CD8-positive, alpha-beta memory T cell (primary cell): ENCODE results near the gene IZUMO4. TPM values are rescaled to one million over a fixed set of nuclear protein-coding genes. Genes with fewer than 3 reads are reported as not detected.

Source experiments
- CTCF ChIA-PET: fragments of 350-600 bp; sonication (Branson Sonifier 250); formaldehyde crosslinking; loops from one replicate; lab custom pipeline; 2021; ENCODE audit warnings: antibody characterized with exemption; lab: Charles Lee
- POLR2A ChIA-PET: fragments of 350-600 bp; sonication (Branson Sonifier 250); formaldehyde crosslinking; loops from one replicate; lab custom pipeline; 2021; ENCODE audit warnings: antibody characterized with exemption; lab: Charles Lee
- DNase-seq, 5 donors: peaks; one replicate each; pipeline versions ENCODE4 v3.0.0 to v3.0.0-alpha.2; 2020 to 2022; ENCODE audit warnings: mixed read lengths in 1 of 5
- H3K27ac ChIP-seq: one replicate; pipeline ENCODE4 v1.7.0; 2013; ENCODE audit warnings: low read depth, mild to moderate bottlenecking, low read length, moderate library complexity
- H3K27me3 ChIP-seq: 2 replicates; pipeline ENCODE4 v1.7.0; 2013; ENCODE audit warnings: low read length, mild to moderate bottlenecking; ENCODE audit not compliant: insufficient read depth, poor library complexity, severe bottlenecking
- H3K36me3 ChIP-seq: 2 replicates; pipeline ENCODE4 v1.7.0; 2013; ENCODE audit warnings: mild to moderate bottlenecking, low read length, moderate library complexity; ENCODE audit not compliant: insufficient read depth
- H3K4me1 ChIP-seq: 2 replicates; pipeline ENCODE4 v1.7.0; 2013; ENCODE audit warnings: mild to moderate bottlenecking, low read length, moderate library complexity; ENCODE audit not compliant: insufficient read depth
- H3K4me3 ChIP-seq: 2 replicates; pipeline ENCODE4 v1.7.0; 2013; ENCODE audit warnings: mild to moderate bottlenecking, low read length
- H3K9me3 ChIP-seq: 2 replicates; pipeline ENCODE4 v1.7.0; 2013; ENCODE audit warnings: mild to moderate bottlenecking, low read length
- H3K27ac Mint-ChIP-seq, 8 donors: one replicate each; pipeline ENCODE4 v1.8.0; 2020 to 2021; ENCODE audit warnings: mixed read lengths in 8 of 8, mild to moderate bottlenecking in 6 of 8, inconsistent platforms in 3 of 8, moderate library complexity in 3 of 8
- H3K27me3 Mint-ChIP-seq, 2 donors: one replicate each; pipeline ENCODE4 v1.8.0; 2020 to 2021; ENCODE audit warnings: mixed read lengths in 2 of 2, mild to moderate bottlenecking in 1 of 2, moderate library complexity in 1 of 2
- H3K36me3 Mint-ChIP-seq, 3 donors: one replicate each; pipeline ENCODE4 v1.8.0; 2020 to 2021; ENCODE audit warnings: mixed read lengths in 3 of 3, inconsistent platforms in 1 of 3, mild to moderate bottlenecking in 1 of 3
- H3K4me1 Mint-ChIP-seq, 3 donors: one replicate each; pipeline ENCODE4 v1.8.0; 2020 to 2021; ENCODE audit warnings: mixed read lengths in 3 of 3, inconsistent platforms in 1 of 3, mild to moderate bottlenecking in 1 of 3
- H3K4me3 Mint-ChIP-seq, 7 donors: one replicate each; pipeline ENCODE4 v1.8.0; 2020 to 2021; ENCODE audit warnings: mixed read lengths in 7 of 7, mild to moderate bottlenecking in 6 of 7, moderate library complexity in 4 of 7, inconsistent platforms in 2 of 7
- H3K9me3 Mint-ChIP-seq, 5 donors: one replicate each; pipeline ENCODE4 v1.8.0; 2020 to 2022; ENCODE audit warnings: mixed read lengths in 5 of 5, mild to moderate bottlenecking in 3 of 5, moderate library complexity in 2 of 5, inconsistent platforms in 1 of 5
- polyA plus RNA-seq: library from polyadenylated mRNA; unstranded; fragments of 300-500 nt; fragmentation: Illumina TruSeq; gene quantifications from one replicate; pipeline ENCODE4 v1.2.3, GENCODE V29; 2021
- total RNA-seq, 2 experiments: library from RNA; stranded (reverse); gene quantifications; one replicate each; pipeline ENCODE4 v1.2.3, GENCODE V29; 2021

IZUMO4 gene
- total and polyA plus RNA-seq, 3 experiments from 2014 or later: 0.58 to 9.7 (median 8.9) TPM

GRCh38 chr19:2050349-2050990 is 46.2 kb upstream of the IZUMO4 start:
- H3K36me3 Mint-ChIP-seq: peaks cover 0 to 26% (median 0%) of the 10 kb centered on the region in 3 donors

GRCh38 chr19:2050991-2051772 is 45.5 kb upstream of the IZUMO4 start, which contains the start of gene MKNK2:
TSS of gene MKNK2 (minus strand) at chr19:2051244. CDS start at chr19:2050851, 393 bp downstream.
- peak; percentile 90 to 97 (median 94) for DNase-seq
- no peaks in the 10 kb centered on the region for H3K9me3 ChIP-seq
- CTCF ChIA-PET: interaction anchor here (0.9 to 3.0 kb wide), 9 partner anchors 9 to 184 kb away, joined by 3 to 19 read pairs (median 6); no protein-coding TSS in a partner anchor
- Mint-ChIP-seq H3K27ac (peak within 1 kb of the TSS; percentile 92 to 99 (median 97)), H3K27me3 (peaks cover 0 to 2% of the 10 kb centered on the region in 2 donors), H3K9me3 (no peaks in the 10 kb centered on the region), H3K4me1 (peaks cover 26 to 63% (median 28%) of the 10 kb centered on the region in 3 donors), H3K36me3 (peaks cover 0 to 21% (median 0%) of the 10 kb centered on the region in 3 donors), H3K4me3 (peak within 1 kb of the TSS; percentile 86 to 95 (median 88))
- peaks cover 65% of the 10 kb centered on the region for H3K4me1 ChIP-seq
- POLR2A ChIA-PET: interaction anchor here (0.6 to 2.0 kb wide), 7 partner anchors 9 to 194 kb away, joined by 3 to 17 read pairs (median 4); no protein-coding TSS in a partner anchor
- no peaks in the 10 kb centered on the region for H3K27me3 ChIP-seq
- H3K27ac ChIP-seq: peak within 1 kb of the TSS; percentile 88
- H3K4me3 ChIP-seq: peak within 1 kb of the TSS; percentile 98
- no peaks in the 10 kb centered on the region for H3K36me3 ChIP-seq

More at GRCh38 chr19:2050349-2050990, 46.2 kb upstream of the IZUMO4 start:
- no peaks in the 10 kb centered on the region for H3K9me3 Mint-ChIP-seq
- peaks cover 23 to 58% (median 25%) of the 10 kb centered on the region in 3 donors for H3K4me1 Mint-ChIP-seq
- no peak for DNase-seq
- H3K4me3 ChIP-seq: peak overlapping the region; percentile 98
- H3K36me3 ChIP-seq: peaks cover 5% of the 10 kb centered on the region
- no peaks in the 10 kb centered on the region for H3K9me3 ChIP-seq
- POLR2A ChIA-PET: interaction anchor here (0.5 to 1.7 kb wide), 6 partner anchors 8 to 120 kb away, joined by 3 to 6 read pairs (median 4); no protein-coding TSS in a partner anchor
- no peaks in the 10 kb centered on the region for H3K27me3 ChIP-seq
- peaks cover 0 to 2% of the 10 kb centered on the region in 2 donors for H3K27me3 Mint-ChIP-seq
- peak overlapping the region; percentile 88 for H3K27ac ChIP-seq
- peaks cover 58% of the 10 kb centered on the region for H3K4me1 ChIP-seq
- H3K4me3 Mint-ChIP-seq: peak overlapping the region; percentile 86 to 95 (median 88)
- peak overlapping the region in 7 of 8 donors; percentile 21 to 94 (median 86) for H3K27ac Mint-ChIP-seq
- CTCF ChIA-PET: interaction anchor here (0.7 to 2.7 kb wide), 2 partner anchors 8 to 17 kb away, joined by 3 to 6 read pairs; no protein-coding TSS in a partner anchor

GRCh38 chr19:2051773-2052704 is 44.7 kb upstream of the IZUMO4 start:
- peaks cover 0 to 15% (median 0%) of the 10 kb centered on the region in 3 donors for H3K36me3 Mint-ChIP-seq
- peaks cover 27 to 67% (median 31%) of the 10 kb centered on the region in 3 donors for H3K4me1 Mint-ChIP-seq
- POLR2A ChIA-PET: interaction anchor here (0.6 to 2.0 kb wide), 9 partner anchors 8 to 195 kb away, joined by 3 to 17 read pairs (median 4); no protein-coding TSS in a partner anchor

GRCh38 chr19:2053601-2054389 is 42.9 kb upstream of the IZUMO4 start:
- peaks cover 0 to 10% (median 0%) of the 10 kb centered on the region in 3 donors for H3K36me3 Mint-ChIP-seq
- H3K27me3 ChIP-seq: no peaks in the 10 kb centered on the region
- POLR2A ChIA-PET: interaction anchor here (0.6 kb wide), 1 partner anchor 15 kb away, joined by 4 read pairs; no protein-coding TSS in a partner anchor
- H3K27ac Mint-ChIP-seq: peak overlapping the region in 7 of 8 donors; percentile 51 to 99 (median 93)
- H3K4me3 ChIP-seq: no peak overlapping the region
- no peaks in the 10 kb centered on the region for H3K9me3 Mint-ChIP-seq
- H3K36me3 ChIP-seq: no peaks in the 10 kb centered on the region
- peaks cover 32 to 69% (median 36%) of the 10 kb centered on the region in 3 donors for H3K4me1 Mint-ChIP-seq
- H3K4me1 ChIP-seq: peaks cover 65% of the 10 kb centered on the region
- no peak overlapping the region for H3K27ac ChIP-seq
- no peak for DNase-seq
- H3K27me3 Mint-ChIP-seq: no peaks in the 10 kb centered on the region
- CTCF ChIA-PET: interaction anchor here (1.1 to 3.0 kb wide), 2 partner anchors 12 to 24 kb away, joined by 4 to 19 read pairs; no protein-coding TSS in a partner anchor
- peak overlapping the region in 2 of 7 donors; percentile 42 to 54 for H3K4me3 Mint-ChIP-seq
- H3K9me3 ChIP-seq: no peaks in the 10 kb centered on the region

More at GRCh38 chr19:2051773-2052704, 44.7 kb upstream of the IZUMO4 start:
- Histone ChIP-seq H3K27me3 (no peaks in the 10 kb centered on the region), H3K4me3 (peak overlapping the region; percentile 25), H3K36me3 (no peaks in the 10 kb centered on the region), H3K9me3 (no peaks in the 10 kb centered on the region), H3K4me1 (peaks cover 65% of the 10 kb centered on the region), H3K27ac (peak overlapping the region; percentile 76)
- peak overlapping the region; percentile 92 to 99 (median 97) for H3K27ac Mint-ChIP-seq
- peak; percentile 53 to 84 (median 66) for DNase-seq
- H3K9me3 Mint-ChIP-seq: no peaks in the 10 kb centered on the region
- CTCF ChIA-PET: interaction anchor here (0.8 to 3.0 kb wide), 13 partner anchors 8 to 183 kb away, joined by 3 to 19 read pairs (median 5); no protein-coding TSS in a partner anchor
- H3K4me3 Mint-ChIP-seq: peak overlapping the region; percentile 39 to 92 (median 76)
- peaks cover 0 to 2% of the 10 kb centered on the region in 2 donors for H3K27me3 Mint-ChIP-seq

- Histone ChIP-seq H3K27me3 (no peaks in the 10 kb centered on the region), H3K4me1 (peaks cover 65% of the 10 kb centered on the region), H3K9me3 (no peaks in the 10 kb centered on the region), H3K36me3 (no peaks in the 10 kb centered on the region), H3K4me3 (no peak overlapping the region), H3K27ac (no peak overlapping the region)
- CTCF ChIA-PET: interaction anchor here (1.1 kb wide), 1 partner anchor 25 kb away, joined by 4 read pairs; no protein-coding TSS in a partner anchor
- POLR2A ChIA-PET: interaction anchor here (0.7 kb wide), 1 partner anchor 1277 kb away, joined by 4 read pairs; no protein-coding TSS in a partner anchor
- peak overlapping the region in 1 of 7 donors; percentile 37 for H3K4me3 Mint-ChIP-seq
- no peaks in the 10 kb centered on the region for H3K9me3 Mint-ChIP-seq
- peaks cover 0 to 4% (median 0%) of the 10 kb centered on the region in 3 donors for H3K36me3 Mint-ChIP-seq
- no peak for DNase-seq
- no peaks in the 10 kb centered on the region for H3K27me3 Mint-ChIP-seq
- peaks cover 29 to 64% (median 40%) of the 10 kb centered on the region in 3 donors for H3K4me1 Mint-ChIP-seq
- peak overlapping the region in 6 of 8 donors; percentile 64 to 90 (median 80) for H3K27ac Mint-ChIP-seq
These were observed 42.0 kb upstream of the IZUMO4 start for GRCh38 chr19:2054763-2055162.

GRCh38 chr19:2055931-2056836 is 40.5 kb upstream of the IZUMO4 start:
- Mint-ChIP-seq H3K4me3 (peak overlapping the region; percentile 48 to 88 (median 53)), H3K9me3 (no peaks in the 10 kb centered on the region), H3K36me3 (peaks cover 0 to 5% (median 0%) of the 10 kb centered on the region in 3 donors), H3K4me1 (peaks cover 37 to 72% (median 50%) of the 10 kb centered on the region in 3 donors), H3K27ac (peak overlapping the region; percentile 76 to 96 (median 83)), H3K27me3 (no peaks in the 10 kb centered on the region)
- POLR2A ChIA-PET: no interaction called here
- peaks cover 77% of the 10 kb centered on the region for H3K4me1 ChIP-seq
- H3K36me3 ChIP-seq: no peaks in the 10 kb centered on the region
- no peaks in the 10 kb centered on the region for H3K27me3 ChIP-seq
- no peak for DNase-seq
- peak overlapping the region; percentile 69 for H3K27ac ChIP-seq
- CTCF ChIA-PET: interaction anchor here (0.5 to 1.0 kb wide), 2 partner anchors 14 to 29 kb away, joined by 3 read pairs; no protein-coding TSS in a partner anchor
- no peaks in the 10 kb centered on the region for H3K9me3 ChIP-seq
- no peak overlapping the region for H3K4me3 ChIP-seq
